NCI-H2196 treated with DMSO at 0.1 percent for 48 hours (cell line): ENCODE data around the gene BOK.
"Not testable (repeated sequence)": the region's sequence is repeated elsewhere in the genome, so short reads cannot be mapped to it uniquely, and the experiment has no call there.

ENCODE experiments used
- DNase-seq: peaks from one replicate; lab custom pipeline; 2025; ENCODE audit not compliant: unreplicated experiment; lab: John Stamatoyannopoulos, UW

BOK gene

GRCh38 chr2:241571821-241572620, 13.5 kb downstream of the BOK start:
- DNase-seq: no peak

DNA sequence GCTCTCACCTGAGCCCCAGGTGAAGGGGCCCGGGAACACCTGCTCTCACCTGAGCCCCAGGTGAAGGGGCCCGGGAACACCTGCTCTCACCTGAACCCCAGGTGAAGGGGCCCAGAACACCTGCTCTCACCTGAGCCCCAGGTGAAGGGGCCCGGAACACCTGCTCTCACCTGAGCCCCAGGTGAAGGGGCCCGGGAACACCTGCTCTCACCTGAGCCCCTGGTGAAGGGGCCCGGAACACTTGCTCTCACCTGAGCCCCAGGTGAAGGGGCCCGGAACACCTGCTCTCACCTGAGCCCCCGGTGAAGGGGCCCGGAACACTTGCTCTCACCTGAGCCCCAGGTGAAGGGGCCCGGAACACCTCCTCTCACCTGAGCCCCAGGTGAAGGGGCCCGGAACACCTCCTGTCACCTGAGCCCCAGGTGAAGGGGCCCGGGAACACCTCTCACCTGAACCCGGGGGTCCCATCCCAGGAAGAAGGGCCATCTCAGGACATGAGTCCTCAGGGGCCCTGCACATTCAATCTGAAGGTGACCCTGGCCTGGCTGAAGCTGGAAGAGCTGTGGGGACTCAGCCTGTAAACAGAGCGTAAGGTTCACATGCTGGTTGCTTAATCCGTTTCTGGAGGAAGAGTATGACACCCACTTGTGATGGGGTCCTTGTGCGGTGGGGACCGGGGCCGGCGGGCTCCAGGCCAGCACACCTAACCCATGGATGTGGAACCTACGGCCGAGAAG, 14.5 kb downstream of the BOK start:
- not testable (repeated sequence) for DNase-seq

DNA sequence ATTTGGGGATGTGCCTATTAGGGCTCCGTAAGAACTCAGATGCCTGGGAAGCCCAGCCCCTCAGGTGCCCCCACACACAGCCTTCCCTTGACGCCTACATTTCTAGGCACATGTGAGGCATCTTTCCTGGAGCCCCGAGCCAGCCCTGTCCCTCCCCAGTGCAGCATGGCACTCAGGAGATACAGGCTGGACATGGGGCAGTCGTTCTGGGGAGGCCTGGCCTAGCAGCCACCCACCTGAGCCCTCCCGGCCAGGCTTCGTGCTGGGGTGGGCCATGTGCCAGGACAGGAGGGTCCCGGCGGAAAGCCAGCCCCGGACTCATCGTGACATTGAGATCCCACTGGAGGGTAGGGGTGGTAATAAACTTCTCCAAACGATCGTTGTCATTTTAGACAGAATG, 15.2 kb downstream of the BOK start:
- no peak for DNase-seq

DNA sequence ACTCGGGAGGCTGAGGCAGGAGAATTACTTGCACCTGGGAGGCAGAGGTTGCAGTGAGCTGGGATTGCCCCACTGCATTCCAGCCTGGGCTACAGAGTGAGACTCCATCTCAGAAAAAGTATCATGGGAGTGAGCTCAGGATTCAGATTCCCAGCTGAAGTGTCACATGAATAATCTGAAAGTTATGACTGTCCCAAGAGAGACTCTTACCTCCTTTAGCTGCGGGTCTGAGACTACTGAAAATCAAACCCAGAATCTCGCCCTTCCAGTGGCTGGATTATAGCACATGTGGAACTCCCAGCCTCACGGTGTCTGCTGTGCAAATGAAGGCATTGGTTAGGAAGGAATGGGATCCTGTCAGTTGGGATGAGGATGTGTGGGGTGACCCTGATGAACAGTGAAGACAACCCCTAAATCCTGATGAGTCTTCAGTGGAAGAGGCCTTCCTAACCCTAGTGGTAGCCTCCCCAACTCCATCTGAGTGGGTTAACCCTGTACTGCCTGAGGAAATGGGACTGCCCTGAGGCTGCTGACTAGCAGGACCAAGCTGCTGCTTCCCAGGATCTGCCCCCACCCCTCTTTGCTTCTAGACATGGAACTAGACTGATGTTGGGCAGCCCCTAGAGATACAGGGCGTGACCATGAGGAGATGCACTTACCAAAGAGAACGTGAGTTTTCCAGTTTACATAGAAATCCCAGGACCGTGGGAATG, 16.5 kb downstream of the BOK start:
- DNase-seq: no peak

DNA sequence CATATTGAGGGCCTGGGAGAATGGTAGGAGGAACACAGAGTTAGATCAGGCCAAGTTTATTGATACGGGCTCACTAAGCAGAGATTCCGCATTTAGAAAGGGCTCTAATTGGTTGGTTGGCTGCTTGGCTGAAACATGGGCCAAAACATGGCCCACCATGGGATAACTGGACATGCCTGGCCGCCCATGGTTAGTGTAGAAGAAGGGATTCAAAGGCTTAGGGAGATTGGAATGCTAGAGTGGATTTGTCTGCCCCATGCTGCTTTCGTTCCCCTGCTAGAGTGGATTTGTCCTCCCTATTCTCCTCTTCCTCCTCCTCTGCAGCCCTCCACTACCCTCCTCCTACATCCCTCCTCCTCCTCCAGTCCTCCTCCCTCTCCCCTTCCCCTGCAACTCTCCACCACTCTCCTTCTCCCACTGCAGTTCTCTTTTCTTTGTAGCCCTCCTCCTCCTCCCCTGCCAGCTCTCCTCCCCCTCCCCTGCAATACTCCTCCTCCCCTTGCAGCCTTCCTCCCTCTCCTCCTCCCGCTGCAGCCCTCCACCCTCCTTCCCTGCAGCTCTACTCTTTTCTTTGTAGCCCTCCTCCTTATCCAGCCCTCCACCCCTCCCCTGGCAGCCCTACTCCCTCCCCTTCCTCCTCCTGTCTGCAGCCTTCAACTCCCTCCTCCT, 17.2 kb downstream of the BOK start:
- DNase-seq: no peak

DNA sequence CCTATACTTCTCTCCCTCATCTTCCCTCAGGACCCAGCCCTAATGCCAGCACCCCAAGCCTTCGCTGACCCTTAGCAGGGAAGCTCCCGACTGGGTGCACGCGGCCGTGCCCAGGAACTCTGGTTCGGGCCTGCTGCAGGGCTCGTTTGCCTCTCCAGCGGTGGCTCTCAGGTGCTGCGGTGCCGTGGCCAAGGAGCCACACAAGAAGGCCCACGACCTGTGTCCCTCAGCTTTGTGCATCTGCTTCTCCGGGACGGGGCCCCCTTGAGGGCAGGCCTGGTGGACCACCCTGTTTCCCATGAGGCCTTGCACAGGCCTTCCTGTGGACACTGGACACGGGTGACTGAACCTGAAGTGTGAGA, 17.7 kb downstream of the BOK start:
- no peak for DNase-seq

- no peak for DNase-seq
These were observed 19.0 kb downstream of the BOK start for GRCh38 chr2:241577413-241578122.

GRCh38 chr2:241579281-241579680, 20.7 kb downstream of the BOK start:
- DNase-seq: no peak

DNA sequence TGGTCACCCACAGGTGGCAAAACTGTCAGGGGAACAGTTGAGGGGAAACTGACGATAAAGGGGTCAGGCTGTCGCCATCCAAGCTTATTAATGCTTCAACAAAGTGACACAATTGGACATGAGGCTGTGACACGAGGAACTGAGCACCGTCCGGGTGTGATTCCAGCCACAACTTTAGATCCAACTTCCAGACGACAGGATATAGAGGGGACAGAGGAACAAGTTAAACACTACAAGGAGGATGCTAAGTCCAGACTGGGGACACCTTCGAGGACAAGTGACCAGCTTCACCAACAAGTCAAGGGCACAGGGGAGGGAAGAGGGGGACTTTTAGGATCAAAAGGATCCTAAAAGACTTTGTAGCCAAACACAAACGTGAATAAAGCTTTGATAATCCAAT, 23.8 kb downstream of the BOK start:
- no peak for DNase-seq

DNA sequence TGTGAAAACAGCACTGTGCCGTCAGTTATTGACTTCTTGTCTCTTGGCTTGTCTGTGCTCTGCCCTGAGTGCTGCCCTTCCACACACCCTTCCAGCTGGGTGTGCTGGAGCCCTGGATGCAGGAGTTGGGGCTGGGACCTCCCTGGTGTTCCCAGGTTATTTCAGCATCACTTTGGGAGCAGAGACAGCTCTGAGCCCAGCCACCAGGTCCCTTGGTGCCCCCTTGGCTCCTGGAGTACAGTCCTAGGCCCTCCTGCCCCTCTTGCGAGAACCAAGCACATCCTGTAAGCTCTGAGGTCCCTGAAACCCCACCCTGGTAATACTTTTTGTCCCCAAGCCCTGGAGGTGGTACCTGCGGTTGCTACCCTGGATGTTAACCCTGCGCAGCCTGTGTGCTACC, 24.3 kb downstream of the BOK start:
- no peak for DNase-seq

DNA sequence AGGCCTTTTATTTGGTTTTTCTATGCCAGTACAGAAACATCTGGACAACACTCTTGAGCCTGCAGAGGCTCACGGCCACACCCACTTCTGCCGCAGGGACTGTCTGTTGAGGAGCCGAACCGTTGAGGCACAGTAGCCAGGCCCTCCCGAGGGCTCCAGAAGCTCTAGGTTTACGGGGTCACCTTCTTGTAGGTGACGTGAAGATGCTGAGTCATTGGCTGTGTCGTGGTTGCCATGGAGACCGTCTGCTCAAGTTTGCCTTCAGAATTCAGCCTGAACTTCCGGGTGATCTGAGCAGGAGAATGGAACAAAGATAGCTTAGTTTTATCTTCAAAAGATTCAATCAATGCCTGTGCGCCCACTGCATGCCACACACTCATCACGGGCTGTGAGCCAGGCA, 25.9 kb downstream of the BOK start:
- no peak for DNase-seq

- DNase-seq: no peak
These were observed 28.2 kb downstream of the BOK start for GRCh38 chr2:241586564-241587264.

DNA sequence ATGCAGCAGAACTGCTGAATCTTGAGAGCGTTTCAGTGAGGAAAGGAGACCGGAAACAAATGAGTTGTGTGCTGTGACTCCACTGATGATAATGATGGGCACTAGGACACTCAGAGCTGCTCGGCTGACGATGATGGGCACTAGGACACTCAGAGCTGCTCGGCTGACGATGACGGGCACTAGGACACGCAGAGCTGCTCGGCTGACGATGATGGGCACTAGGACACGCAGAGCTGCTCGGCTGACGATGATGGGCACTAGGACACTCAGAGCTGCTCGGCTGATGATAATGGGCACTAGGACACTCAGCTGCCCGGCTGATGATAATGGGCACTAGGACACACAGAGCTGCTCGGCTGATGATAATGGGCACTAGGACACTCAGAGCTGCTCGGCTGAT, 31.3 kb downstream of the BOK start:
- DNase-seq: not testable (repeated sequence)

GRCh38 chr2:241590496-241591455, 32.2 kb downstream of the BOK start:
- DNase-seq: not testable (repeated sequence)

GRCh38 chr2:241592126-241592845, 33.7 kb downstream of the BOK start:
- no peak for DNase-seq

- DNase-seq: no peak
These were observed 34.7 kb downstream of the BOK start for GRCh38 chr2:241593271-241593670.

GRCh38 chr2:241595600-241596140, 37.1 kb downstream of the BOK start:
- DNase-seq: no peak

DNA sequence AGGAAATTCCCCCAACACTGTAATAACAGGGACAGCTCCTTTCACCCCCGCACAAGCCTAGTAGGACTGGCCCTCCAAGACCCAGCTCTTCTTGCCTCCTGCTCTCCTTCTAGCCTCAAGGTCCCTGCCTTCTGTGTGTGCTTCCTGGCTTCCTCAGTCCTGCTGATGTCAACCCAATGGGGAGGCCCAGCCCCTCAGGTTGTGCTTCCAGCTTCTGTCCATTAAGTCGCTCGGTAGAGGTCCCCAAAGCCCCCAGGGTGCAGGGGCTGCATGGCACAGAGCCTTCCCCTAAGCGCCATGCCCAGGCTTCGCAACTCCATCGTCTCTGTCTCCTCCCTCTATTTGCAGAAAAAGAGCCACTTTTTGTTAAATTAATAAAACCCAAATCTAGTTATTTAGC, 39.0 kb downstream of the BOK start:
- no peak for DNase-seq
